Trophoblast cell (in vitro differentiated cells and primary cell): ENCODE data around the gene GSK3B.

Source experiments
- DNase-seq, 2 donors: peaks; one replicate each; pipeline ENCODE4 v3.0.0-alpha.2; 2016
- H2AFZ ChIP-seq: 2 replicates; pipeline ENCODE4 v1.6.1; 2013; ENCODE audit warnings: low read length, moderate library complexity, mild to moderate bottlenecking; ENCODE audit not compliant: insufficient read depth, poor library complexity
- H2AK5ac ChIP-seq: 2 replicates; pipeline ENCODE4 v1.6.1; 2013; ENCODE audit warnings: mild to moderate bottlenecking, low read length
- H2BK120ac ChIP-seq: 2 replicates; pipeline ENCODE4 v1.6.1; 2013; ENCODE audit warnings: low read length, mild to moderate bottlenecking, moderate library complexity; ENCODE audit not compliant: insufficient read depth, poor library complexity
- H2BK12ac ChIP-seq: 2 replicates; pipeline ENCODE4 v1.6.1; 2013; ENCODE audit warnings: mild to moderate bottlenecking, low read length, moderate library complexity
- H2BK5ac ChIP-seq: 2 replicates; pipeline ENCODE4 v1.6.1; 2013; ENCODE audit warnings: low read length, low read depth, moderate library complexity, mild to moderate bottlenecking; ENCODE audit not compliant: poor library complexity
- H3K14ac ChIP-seq: 2 replicates; pipeline ENCODE4 v1.6.1; 2013; ENCODE audit warnings: mild to moderate bottlenecking, low read length
- H3K18ac ChIP-seq: 2 replicates; pipeline ENCODE4 v1.6.1; 2013; ENCODE audit warnings: mild to moderate bottlenecking, low read length
- H3K23ac ChIP-seq: 2 replicates; pipeline ENCODE4 v1.6.1; 2013; ENCODE audit warnings: low read length
- H3K27ac ChIP-seq: 2 replicates; pipeline ENCODE4 v1.5.1; 2013; ENCODE audit warnings: low read depth, mild to moderate bottlenecking, inconsistent platforms, low read length, moderate library complexity
- H3K27me3 ChIP-seq: 2 replicates; pipeline ENCODE4 v1.6.1; 2013; ENCODE audit warnings: inconsistent platforms, mild to moderate bottlenecking, low read length, moderate library complexity; ENCODE audit not compliant: insufficient read depth
- H3K36me3 ChIP-seq, 2 experiments: 1 replicate in 1 of 2; 2 replicates in 1 of 2; pipeline ENCODE4 v1.6.1; 2013; ENCODE audit warnings: low read length in 2 of 2, mild to moderate bottlenecking in 2 of 2, moderate library complexity in 1 of 2; ENCODE audit not compliant: insufficient read depth in 2 of 2, control insufficient read depth in 1 of 2
- H3K4ac ChIP-seq: 2 replicates; pipeline ENCODE4 v1.6.1; 2013; ENCODE audit warnings: low read depth, mild to moderate bottlenecking, low read length, moderate library complexity
- H3K4me1 ChIP-seq, 2 experiments: 1 replicate in 1 of 2; 2 replicates in 1 of 2; pipeline ENCODE4 v1.6.1; 2013; ENCODE audit warnings: low read length in 2 of 2, mild to moderate bottlenecking in 2 of 2, moderate library complexity in 1 of 2; ENCODE audit not compliant: insufficient read depth in 2 of 2, control insufficient read depth in 1 of 2
- H3K4me2 ChIP-seq: 2 replicates; pipeline ENCODE4 v1.6.1; 2013; ENCODE audit warnings: inconsistent platforms, mild to moderate bottlenecking, low read length, moderate library complexity
- H3K4me3 ChIP-seq: 2 replicates; pipeline ENCODE4 v1.5.1; 2013; ENCODE audit warnings: mild to moderate bottlenecking, low read depth, low read length, inconsistent platforms
- H3K79me1 ChIP-seq: one replicate; pipeline ENCODE4 v1.6.1; 2013; ENCODE audit warnings: low read length
- H3K79me2 ChIP-seq: 2 replicates; pipeline ENCODE4 v1.6.1; 2013; ENCODE audit warnings: low read length, mild to moderate bottlenecking; ENCODE audit not compliant: control insufficient read depth, insufficient read depth, poor library complexity
- H3K9ac ChIP-seq: 2 replicates; pipeline ENCODE4 v1.6.1; 2013; ENCODE audit warnings: mild to moderate bottlenecking, low read length
- H3K9me3 ChIP-seq: 2 replicates; pipeline ENCODE4 v1.6.1; 2013; ENCODE audit warnings: low read depth, mild to moderate bottlenecking, control low read depth, inconsistent platforms, low read length; ENCODE audit not compliant: insufficient read depth
- H4K12ac ChIP-seq: 2 replicates; pipeline ENCODE4 v1.6.1; 2013; ENCODE audit warnings: low read depth, mild to moderate bottlenecking, low read length, moderate library complexity
- H4K8ac ChIP-seq: 2 replicates; pipeline ENCODE4 v1.6.1; 2013; ENCODE audit warnings: low read depth, mild to moderate bottlenecking, low read length, moderate library complexity
- H4K91ac ChIP-seq: one replicate; pipeline ENCODE4 v1.6.1; 2013; ENCODE audit warnings: low read depth, mild to moderate bottlenecking, low read length, moderate library complexity
- WGBS: extraction: QIAGEN DNeasy Blood & Tissue Kit; methylation state at CpG from one replicate; pipeline ENCODE4 v1.1.7; 2013; ENCODE audit warnings: missing lambda C conversion rate; ENCODE audit not compliant: insufficient read length, insufficient coverage; ENCODE audit errors: extremely low coverage; 5-methylcytosine and 5-hydroxymethylcytosine counted together

Gene GSK3B

DNA sequence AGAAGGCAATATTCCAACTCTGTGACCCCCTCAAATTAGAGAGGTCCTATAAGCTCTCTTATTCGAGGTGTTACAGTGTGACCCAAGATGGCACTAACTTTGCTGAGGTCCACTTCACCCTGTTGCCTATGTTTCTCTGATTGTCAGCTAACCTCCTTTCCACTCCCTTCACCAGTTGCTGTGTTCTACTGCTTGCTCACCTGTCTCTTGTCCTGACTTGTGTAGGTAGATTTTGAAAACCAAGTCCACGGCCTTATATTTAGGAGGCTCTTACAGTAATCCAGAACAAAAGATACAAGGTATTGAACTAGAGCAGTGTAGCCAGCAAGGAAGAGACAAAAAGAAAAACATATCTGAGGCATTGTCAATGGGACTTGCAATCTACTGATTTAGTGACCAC is 20.1 kb upstream of the GSK3B start:
- no peaks in the 10 kb centered on the region for H3K27me3 ChIP-seq
- H3K23ac ChIP-seq: no peak overlapping the region
- H2BK120ac ChIP-seq: no peak overlapping the region
- peaks cover 3 to 5% of the 10 kb centered on the region in 2 experiments for H3K4me1 ChIP-seq
- H3K79me1 ChIP-seq: no peaks in the 10 kb centered on the region
- no peak overlapping the region for H2AK5ac ChIP-seq
- no peaks in the 10 kb centered on the region for H3K9me3 ChIP-seq
- no peak overlapping the region for H3K4ac ChIP-seq
- no peak overlapping the region for H2AFZ ChIP-seq
- no peak overlapping the region for H3K14ac ChIP-seq
- H3K79me2 ChIP-seq: peaks cover 1% of the 10 kb centered on the region
- no peak overlapping the region for H3K27ac ChIP-seq
- no peak overlapping the region for H2BK12ac ChIP-seq
- WGBS: no CpG with 5 or more reads among the region's 2 CpGs
- no peak overlapping the region for H4K12ac ChIP-seq
- H4K91ac ChIP-seq: no peak overlapping the region
- H3K4me3 ChIP-seq: no peak overlapping the region
- no peaks in the 10 kb centered on the region for H3K36me3 ChIP-seq
- H3K18ac ChIP-seq: no peak overlapping the region
- DNase-seq: no peak
- no peak overlapping the region for H2BK5ac ChIP-seq
- no peak overlapping the region for H3K4me2 ChIP-seq
- H4K8ac ChIP-seq: no peak overlapping the region
- H3K9ac ChIP-seq: no peak overlapping the region

DNA sequence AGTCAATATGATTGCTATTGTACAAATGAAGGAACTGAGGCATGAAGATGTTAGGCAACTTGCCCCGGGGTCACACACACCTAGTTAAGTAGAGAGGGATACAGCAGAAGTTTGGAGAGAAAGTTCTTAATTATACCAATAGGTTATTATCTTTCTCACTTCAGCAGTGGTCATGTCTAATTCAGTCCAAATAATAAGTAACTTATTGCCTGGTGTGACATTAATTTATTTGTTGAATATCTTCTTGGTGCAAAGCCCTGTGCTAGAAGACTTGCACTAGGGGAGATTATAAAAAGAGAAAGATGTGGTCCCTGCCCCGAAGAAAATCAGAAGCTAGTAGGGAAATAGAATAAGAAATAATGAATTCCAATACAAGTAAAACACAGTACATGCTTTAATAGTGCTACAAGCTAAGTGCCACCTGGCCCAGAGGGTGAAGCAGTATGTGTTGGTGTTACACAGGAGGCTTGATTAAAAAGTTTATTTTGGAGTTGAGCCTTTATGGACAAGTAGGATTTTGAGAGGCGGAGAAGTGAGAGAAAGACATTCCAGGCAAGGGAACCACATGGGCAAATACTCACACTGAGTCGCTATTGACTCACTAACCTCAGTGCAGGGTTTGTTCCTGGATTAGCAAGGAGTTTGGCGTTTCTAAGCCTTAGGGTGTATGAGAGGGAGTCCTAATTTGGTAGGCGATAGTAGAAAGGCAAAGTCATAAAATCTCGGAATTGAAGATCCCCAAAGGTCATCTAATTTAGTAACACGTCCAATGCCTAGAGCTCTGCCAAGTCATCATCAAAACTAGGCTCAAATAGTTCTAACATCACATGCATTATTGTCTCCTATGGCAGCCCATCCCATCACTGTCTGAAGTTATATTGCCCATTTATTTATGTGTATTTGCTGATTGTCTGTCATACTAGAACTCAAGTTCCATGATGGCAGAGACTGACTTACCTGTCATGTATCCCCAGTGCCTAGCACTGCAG is 19.2 kb upstream of the GSK3B start:
- Histone ChIP-seq H3K23ac (no peak overlapping the region), H3K79me1 (no peaks in the 10 kb centered on the region), H3K9me3 (no peaks in the 10 kb centered on the region), H3K4me3 (no peak overlapping the region), H3K9ac (no peak overlapping the region), H3K14ac (no peak overlapping the region), H2AFZ (no peak overlapping the region), H2BK5ac (no peak overlapping the region), H3K4me2 (no peak overlapping the region), H4K8ac (no peak overlapping the region), H3K4me1 (peaks cover 3 to 5% of the 10 kb centered on the region in 2 experiments), H3K27me3 (no peaks in the 10 kb centered on the region), H2BK12ac (no peak overlapping the region), H3K27ac (no peak overlapping the region), H3K4ac (no peak overlapping the region), H4K12ac (no peak overlapping the region), H3K36me3 (no peaks in the 10 kb centered on the region), H2AK5ac (no peak overlapping the region), H3K18ac (no peak overlapping the region), H3K79me2 (peaks cover 1% of the 10 kb centered on the region), H2BK120ac (no peak overlapping the region), H4K91ac (no peak overlapping the region)
- no peak for DNase-seq
- WGBS: no CpG with 5 or more reads among the region's 8 CpGs

DNA sequence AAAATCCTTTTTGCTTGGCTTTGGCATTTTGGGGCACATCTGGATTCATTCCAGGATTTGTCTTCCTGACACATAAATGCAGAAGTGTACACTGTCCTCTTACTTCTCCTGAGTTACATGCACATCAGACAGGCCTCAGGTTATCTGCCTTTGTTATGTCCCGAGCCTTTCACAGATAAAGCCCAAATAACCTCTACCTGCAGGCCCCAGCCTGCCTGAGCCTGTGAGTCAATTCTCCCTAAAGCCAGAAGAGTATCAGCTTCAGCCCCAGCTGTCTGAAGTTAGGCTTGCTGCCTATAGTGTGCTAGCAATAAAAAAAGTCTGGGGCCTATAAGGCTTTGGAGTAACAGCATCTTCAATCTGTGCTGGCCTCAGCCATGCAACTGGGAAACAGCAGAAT is 17.7 kb upstream of the GSK3B start:
- WGBS: no CpG with 5 or more reads among the region's 1 CpG
- Histone ChIP-seq H3K36me3 (no peaks in the 10 kb centered on the region), H3K4ac (no peak overlapping the region), H3K18ac (no peak overlapping the region), H2BK120ac (no peak overlapping the region), H3K14ac (no peak overlapping the region), H4K8ac (no peak overlapping the region), H3K4me2 (no peak overlapping the region), H2BK5ac (no peak overlapping the region), H3K79me1 (no peaks in the 10 kb centered on the region), H2AK5ac (no peak overlapping the region), H3K9ac (no peak overlapping the region), H3K4me3 (no peak overlapping the region), H2AFZ (no peak overlapping the region), H3K27me3 (no peaks in the 10 kb centered on the region), H3K23ac (no peak overlapping the region), H3K9me3 (no peaks in the 10 kb centered on the region), H3K79me2 (peaks cover 1% of the 10 kb centered on the region), H2BK12ac (no peak overlapping the region), H3K4me1 (peaks cover 3 to 5% of the 10 kb centered on the region in 2 experiments), H3K27ac (peak overlapping the region; percentile 33), H4K12ac (peak overlapping the region; percentile 37), H4K91ac (no peak overlapping the region)
- DNase-seq: peak; percentile 20 to 49

DNA sequence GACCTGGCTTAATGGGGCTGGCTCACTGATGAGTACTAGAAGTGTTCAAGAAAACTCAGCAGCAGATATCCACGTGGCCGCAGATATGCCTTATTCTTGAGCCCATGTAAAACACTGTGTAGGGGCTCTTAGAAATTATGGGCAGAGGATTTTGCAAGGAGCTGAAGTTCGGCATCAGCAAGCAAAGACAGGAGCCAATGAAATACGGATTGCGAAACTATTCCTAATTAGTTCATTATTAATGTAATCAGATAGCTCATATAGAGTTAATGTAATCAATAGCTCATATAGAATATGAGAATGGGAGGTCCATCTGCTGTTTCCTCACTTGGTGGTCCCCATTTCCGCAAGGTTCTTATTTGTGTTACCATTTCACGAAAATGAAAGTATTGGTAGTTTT is 9.0 kb upstream of the GSK3B start:
- no peak overlapping the region for H3K27ac ChIP-seq
- no CpG with 5 or more reads among the region's 7 CpGs for WGBS
- no peak overlapping the region for H2AFZ ChIP-seq
- H3K4ac ChIP-seq: no peak overlapping the region
- no peak overlapping the region for H3K9ac ChIP-seq
- no peak overlapping the region for H4K8ac ChIP-seq
- no peak overlapping the region for H2BK120ac ChIP-seq
- no peak for DNase-seq
- no peak overlapping the region for H2BK5ac ChIP-seq
- H3K4me1 ChIP-seq: peaks cover 2 to 7% of the 10 kb centered on the region in 2 experiments
- H4K91ac ChIP-seq: no peak overlapping the region
- H2AK5ac ChIP-seq: no peak overlapping the region
- H3K18ac ChIP-seq: no peak overlapping the region
- no peak overlapping the region for H3K23ac ChIP-seq
- H3K27me3 ChIP-seq: no peaks in the 10 kb centered on the region
- no peak overlapping the region for H3K4me3 ChIP-seq
- no peak overlapping the region for H2BK12ac ChIP-seq
- H3K79me2 ChIP-seq: no peaks in the 10 kb centered on the region
- peaks cover 2% of the 10 kb centered on the region in 2 experiments for H3K36me3 ChIP-seq
- H4K12ac ChIP-seq: no peak overlapping the region
- no peak overlapping the region for H3K4me2 ChIP-seq
- H3K9me3 ChIP-seq: peaks cover 1% of the 10 kb centered on the region
- H3K79me1 ChIP-seq: peaks cover 5% of the 10 kb centered on the region
- H3K14ac ChIP-seq: no peak overlapping the region
